Right lobe of liver (tissue), 6 donors: ENCODE results near the gene CELA3B. TPM values are rescaled to one million over a fixed set of nuclear protein-coding genes. Genes with fewer than 3 reads are reported as not detected.

Experiments
- ATAC-seq, 4 donors: fragments of 200-7000 bp; cut with Tn5 transposase; one replicate each; pipeline ENCODE4 v1.9.1; 2020; ENCODE audit warnings: mild to moderate bottlenecking in 4 of 4, moderate library complexity in 4 of 4
- DNase-seq, 3 donors: peaks; one replicate each; pipeline ENCODE4 v3.0.0-alpha.2; 2020
- H3K27ac ChIP-seq, 3 donors: fragments of 200-600 bp; one replicate each; pipeline ENCODE4 v1.8.0; 2022
- H3K27me3 ChIP-seq, 2 donors: fragments of 200-600 bp; one replicate each; pipeline ENCODE4 v1.8.0; 2022
- H3K36me3 ChIP-seq, 4 donors: fragments of 200-600 bp; sonication (generic) in 1 of 4; one replicate each; pipeline versions ENCODE4 v1.5.1 to v1.8.0; 2017 to 2022; ENCODE audit warnings: control low read depth in 1 of 4
- H3K4me1 ChIP-seq, 4 donors: fragments of 200-600 bp; sonication (generic) in 1 of 4; one replicate each; pipeline versions ENCODE4 v1.5.1 to v1.8.0; 2017 to 2022; ENCODE audit warnings: control low read depth in 1 of 4
- H3K4me3 ChIP-seq, 3 donors: fragments of 200-600 bp; one replicate each; pipeline ENCODE4 v1.8.0; 2022
- H3K9me3 ChIP-seq, 4 donors: fragments of 200-600 bp; sonication (generic) in 1 of 4; one replicate each; pipeline versions ENCODE4 v1.5.1 to v1.8.0; 2017 to 2022; ENCODE audit warnings: control low read depth in 1 of 4
- CTCF ChIP-seq, 4 donors: fragments of 200-600 bp in 3 of 4; fragments of 450-650 bp in 1 of 4; IDR thresholded peaks; one replicate each; pipeline versions ENCODE4 v1.5.1 to v1.8.0; 2016 to 2022; ENCODE audit warnings: antibody characterized with exemption in 4 of 4, mild to moderate bottlenecking in 2 of 4
- POLR2A ChIP-seq: fragments of 450-650 bp; IDR thresholded peaks from one replicate; pipeline ENCODE4 v1.6.1; 2017; ENCODE audit warnings: antibody characterized with exemption, mild to moderate bottlenecking
- WGBS: methylation state at CpG from one replicate; pipeline ENCODE4 v1.1.6; 2018; ENCODE audit warnings: low coverage, low lambda C conversion rate; ENCODE audit not compliant: insufficient coverage; ENCODE audit errors: missing lambda C conversion rate; 5-methylcytosine and 5-hydroxymethylcytosine counted together
- intact Hi-C, 2 donors: fragments of 100-400 bp; cut with DNase I; formaldehyde crosslinking; loops; one replicate each; pipeline versions ENCODE4 v1.11.2 to v1.14.1; 2022
- total RNA-seq, 6 experiments: library from RNA; depleted of rRNA in 2 of 6; stranded (reverse); fragments of >200 nt in 2 of 6; fragmentation: NEBNext Ultra II Directional in 3 of 6; extraction: Animal tissue kit (Norgen Biotek cat#: 25700) in 3 of 6; gene quantifications; one replicate each; pipeline versions ENCODE4 v1.1.0 to v1.2.4, GENCODE V29; 2016 to 2023
- donor health status: DM: no; HTN: yes; CAD: no.
- donor health status: DM: no; HTN: no; CAD: no.
- donor health status: DM: no; HTN: no; CAD: no.
- donor health status: DM: no; HTN: yes; CAD: no.
- donor health status: DM: no; HTN: yes; CAD: no.

The CELA3B gene
- total RNA-seq, 6 experiments from 2014 or later, result not detected

- TF ChIP-seq POLR2A, result no peak
- no peak for TF ChIP-seq CTCF (IDR thresholded peaks at IDR 0.05)
- no peak overlapping the region for H3K4me3 ChIP-seq
- no peak overlapping the region for H3K27ac ChIP-seq
- ATAC-seq (peak; percentile 68 to 82 (median 78)), DNase-seq (peak; percentile 46 to 75 (median 73))
- no peaks in the 10 kb centered on the region for H3K27me3 ChIP-seq
- no peaks in the 10 kb centered on the region for H3K36me3 ChIP-seq
- 43% methylated on average over 5 of the region's 18 CpGs for WGBS
- peaks cover 0 to 10% (median 0%) of the 10 kb centered on the region in 4 donors for H3K4me1 ChIP-seq
- intact Hi-C loops, result no loop called here
- no peaks in the 10 kb centered on the region for H3K9me3 ChIP-seq
These were observed 19.9 kb upstream of the CELA3B start for GRCh38 chr1:21956720-21957552.

GRCh38 chr1:21961337-21961736, 15.5 kb upstream of the CELA3B start:
- no peak for DNase-seq
- ATAC-seq, result no peak
- Histone ChIP-seq H3K27me3 (no peaks in the 10 kb centered on the region), H3K9me3 (no peaks in the 10 kb centered on the region), H3K4me3 (no peak overlapping the region), H3K36me3 (no peaks in the 10 kb centered on the region), H3K4me1 (peaks cover 0 to 10% (median 0%) of the 10 kb centered on the region in 4 donors), H3K27ac (no peak overlapping the region)
- TF ChIP-seq CTCF (IDR thresholded peaks at IDR 0.05) (no peak), POLR2A (no peak)
- intact Hi-C loops, result loop anchor here in 1 of 2 donors (10.0 kb wide), 1 partner anchor 257 kb away; no protein-coding TSS in a partner anchor
- 70% methylated on average over 2 of the region's 2 CpGs for WGBS

DNA sequence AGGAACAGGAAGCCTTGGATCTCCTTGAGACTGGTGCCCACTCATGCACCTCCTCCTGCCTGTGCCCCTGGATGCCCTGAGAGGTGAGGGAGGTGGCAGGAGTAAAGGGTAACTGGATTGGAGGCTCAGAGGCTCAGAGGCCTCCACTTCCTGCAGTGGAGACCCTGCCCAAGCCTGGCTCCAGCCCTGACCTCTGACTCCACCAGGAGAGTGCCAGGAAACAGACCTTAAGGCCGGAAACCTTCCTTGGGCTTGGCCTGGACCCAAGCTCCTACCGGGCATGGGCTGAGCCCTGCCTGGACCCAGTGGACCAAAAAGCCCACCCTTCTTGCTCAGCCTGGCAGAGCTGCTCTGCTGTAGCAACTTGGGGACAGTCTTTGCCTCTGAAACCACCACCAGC, 15.0 kb upstream of the CELA3B start:
- WGBS, result no CpG with 5 or more reads among the region's 2 CpGs
- ATAC-seq, result peak in 1 of 4 donors; percentile 17
- no peak for TF ChIP-seq CTCF (IDR thresholded peaks at IDR 0.05)
- TF ChIP-seq POLR2A, result no peak
- H3K36me3 ChIP-seq, result no peaks in the 10 kb centered on the region
- H3K27me3 ChIP-seq, result no peaks in the 10 kb centered on the region
- peaks cover 0 to 6% (median 0%) of the 10 kb centered on the region in 4 donors for H3K4me1 ChIP-seq
- intact Hi-C loops, result loop anchor here in 1 of 2 donors (10.0 kb wide), 1 partner anchor 257 kb away; no protein-coding TSS in a partner anchor
- no peak overlapping the region for H3K27ac ChIP-seq
- H3K4me3 ChIP-seq, result no peak overlapping the region
- no peaks in the 10 kb centered on the region for H3K9me3 ChIP-seq
- DNase-seq, result peak in 1 of 3 donors; percentile 15

DNA sequence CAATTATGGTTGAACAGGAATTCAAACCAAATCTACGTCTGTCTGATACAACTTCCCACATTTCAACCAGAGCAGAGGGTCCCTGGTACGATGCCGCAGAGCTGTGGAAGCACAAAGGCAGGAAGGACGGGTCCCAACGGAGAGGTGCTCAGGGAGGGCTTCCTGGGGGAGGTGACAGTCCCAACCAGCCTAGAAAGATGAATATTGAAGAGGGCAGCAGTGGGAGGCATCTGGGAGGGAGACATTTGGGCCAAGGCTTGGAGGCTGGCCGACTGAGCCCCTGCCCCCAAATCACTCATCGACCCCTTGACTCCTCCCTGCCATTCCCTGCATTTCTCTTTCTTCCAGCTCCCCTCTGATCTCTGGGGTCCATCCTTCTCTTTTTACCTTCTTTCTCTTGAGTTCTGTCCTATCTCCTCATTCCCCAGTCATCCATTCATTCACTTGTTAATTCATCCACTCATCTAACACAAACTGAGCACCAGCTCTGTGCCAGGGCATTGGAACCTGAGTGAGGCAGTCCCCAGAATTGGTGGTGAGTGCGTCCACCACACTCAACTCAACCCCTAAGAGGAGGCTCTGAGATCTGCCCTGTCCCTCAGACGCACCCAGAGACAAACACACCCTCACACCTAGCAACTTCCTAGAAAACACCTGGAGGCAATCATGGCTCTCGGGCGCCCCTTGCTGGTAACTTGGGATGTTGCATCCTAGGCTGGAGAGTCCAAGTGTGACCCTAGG, 13.2 kb upstream of the CELA3B start:
- intact Hi-C loops, result loop anchor here in 1 of 2 donors (10.0 kb wide), 1 partner anchor 259 kb away; no protein-coding TSS in a partner anchor

More for the DNA sequence above, 13.2 kb upstream of the CELA3B start:
- no peak overlapping the region for H3K27ac ChIP-seq
- H3K4me1 ChIP-seq, result no peaks in the 10 kb centered on the region
- TF ChIP-seq CTCF (IDR thresholded peaks at IDR 0.05) (peak; percentile 85 to 95 (median 87)), POLR2A (no peak)
- H3K4me3 ChIP-seq, result no peak overlapping the region
- no peaks in the 10 kb centered on the region for H3K27me3 ChIP-seq
- DNase-seq (peak; percentile 73 to 77 (median 76)), ATAC-seq (peak; percentile 90 to 97 (median 94))
- WGBS, result 35% methylated on average over 7 of the region's 11 CpGs
- no peaks in the 10 kb centered on the region for H3K9me3 ChIP-seq
- no peaks in the 10 kb centered on the region for H3K36me3 ChIP-seq
